HG03196 (cell line): ENCODE measurements around the gene UBASH3B.
"Not testable (repeated sequence)": the region's sequence is repeated elsewhere in the genome, so short reads cannot be mapped to it uniquely, and the experiment has no call there.

Experiments used
- ATAC-seq: cut with Tn5 transposase; IDR thresholded peaks from one replicate; pipeline ENCODE4 v1.9.1; 2021; ENCODE audit not compliant: unreplicated experiment

Gene UBASH3B

DNA sequence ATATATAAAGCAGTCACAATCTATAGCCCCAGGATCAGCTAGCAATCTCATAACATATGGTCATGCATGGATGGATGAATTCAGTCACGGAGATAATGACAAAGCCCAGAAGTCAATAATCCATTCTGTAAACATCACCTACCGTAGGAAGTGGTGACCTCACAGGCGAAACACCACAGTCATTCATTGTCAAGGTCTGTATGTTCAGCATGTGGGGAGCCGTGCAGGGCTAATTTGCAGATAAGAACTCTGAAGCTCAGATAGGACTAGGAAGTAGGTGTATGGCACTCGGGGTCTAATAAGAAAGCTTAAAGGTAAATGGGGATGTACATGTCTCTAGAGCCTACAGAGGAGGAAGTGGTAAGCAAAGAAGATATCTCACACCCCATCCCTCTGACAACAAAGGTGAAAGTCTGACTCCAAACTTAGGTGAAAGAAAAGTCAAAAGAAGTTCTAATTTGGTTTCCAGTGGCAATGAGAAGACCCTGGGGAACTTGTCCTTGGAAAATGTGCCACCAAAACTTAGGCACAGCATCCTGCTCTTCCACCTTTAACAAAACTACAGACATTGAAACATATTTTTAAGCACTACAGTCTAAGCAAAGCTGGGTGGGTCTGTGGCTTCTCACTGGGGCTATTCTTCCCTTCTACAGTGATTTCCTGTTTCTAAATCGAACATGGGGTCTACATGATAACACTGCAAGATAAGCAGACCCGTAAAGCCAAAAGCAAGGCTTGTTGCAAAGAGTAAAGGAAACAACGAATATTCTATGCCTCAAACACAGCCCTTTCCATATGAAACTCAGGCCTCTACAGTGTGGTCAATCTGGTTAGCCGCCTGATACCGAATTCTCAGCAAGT is 188.0 kb downstream of the UBASH3B start:
- peak; percentile 79 for ATAC-seq

DNA sequence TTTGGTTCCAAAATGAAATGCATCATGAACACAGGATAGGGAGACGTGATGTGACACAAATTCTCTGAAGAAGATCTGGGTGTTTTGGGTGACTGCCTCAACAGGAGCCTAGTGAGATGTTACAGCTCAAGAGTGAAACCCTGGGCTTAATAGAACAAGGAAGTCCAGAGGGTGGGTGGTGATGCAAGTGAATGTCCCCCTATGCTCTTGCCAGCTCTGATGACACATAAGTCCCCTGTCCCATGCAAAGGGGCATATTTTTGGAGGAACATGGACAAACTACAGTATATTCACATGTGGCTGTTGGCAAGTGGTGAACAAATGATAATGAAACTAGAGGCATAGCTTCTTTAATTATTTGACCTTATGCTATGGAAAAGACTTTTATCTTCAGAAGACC is 191.9 kb downstream of the UBASH3B start:
- no peak for ATAC-seq

DNA sequence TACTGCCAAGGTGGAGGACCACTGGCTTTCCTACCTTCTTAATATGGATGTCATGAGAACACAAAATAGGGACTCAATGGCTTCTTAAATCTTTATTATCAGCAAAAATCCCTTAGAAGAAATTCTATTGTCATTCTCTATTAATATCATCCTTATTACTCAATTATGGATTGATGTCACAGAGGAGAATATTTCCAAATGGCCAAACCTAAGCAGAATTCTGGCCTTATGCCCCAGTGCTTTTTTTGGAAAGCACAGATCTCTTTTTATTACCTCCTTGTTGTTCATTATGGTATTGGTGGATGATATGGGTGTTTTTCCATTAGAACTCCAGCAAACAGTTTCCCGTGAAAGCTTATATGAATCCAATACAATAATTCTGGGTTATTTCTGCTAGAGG is 192.7 kb downstream of the UBASH3B start:
- no peak for ATAC-seq

DNA sequence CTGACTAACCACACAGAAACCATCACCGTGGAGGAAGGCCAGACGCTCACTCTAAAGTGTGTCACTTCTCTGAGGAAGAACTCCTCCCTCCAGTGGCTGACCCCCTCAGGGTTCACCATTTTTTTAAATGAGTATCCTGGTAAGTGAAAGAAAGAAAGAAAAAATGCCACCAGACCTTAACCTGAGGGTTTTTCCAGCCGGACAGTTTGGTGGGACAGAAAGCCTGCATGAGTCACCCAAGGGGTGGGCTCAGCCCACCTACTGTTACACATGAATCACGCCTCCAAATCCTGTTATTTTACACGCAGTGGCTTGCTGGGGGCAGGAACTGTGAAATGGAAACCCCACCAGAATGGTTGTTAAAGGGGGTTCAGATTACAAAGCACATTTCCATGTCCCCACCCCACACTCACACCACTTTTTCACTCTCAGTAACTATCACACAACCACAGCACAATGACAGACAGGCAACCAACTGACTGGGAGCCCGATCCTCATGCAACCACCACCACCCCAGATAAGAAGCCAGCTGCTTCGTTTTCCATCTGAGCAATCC is 194.6 kb downstream of the UBASH3B start:
- no peak for ATAC-seq

DNA sequence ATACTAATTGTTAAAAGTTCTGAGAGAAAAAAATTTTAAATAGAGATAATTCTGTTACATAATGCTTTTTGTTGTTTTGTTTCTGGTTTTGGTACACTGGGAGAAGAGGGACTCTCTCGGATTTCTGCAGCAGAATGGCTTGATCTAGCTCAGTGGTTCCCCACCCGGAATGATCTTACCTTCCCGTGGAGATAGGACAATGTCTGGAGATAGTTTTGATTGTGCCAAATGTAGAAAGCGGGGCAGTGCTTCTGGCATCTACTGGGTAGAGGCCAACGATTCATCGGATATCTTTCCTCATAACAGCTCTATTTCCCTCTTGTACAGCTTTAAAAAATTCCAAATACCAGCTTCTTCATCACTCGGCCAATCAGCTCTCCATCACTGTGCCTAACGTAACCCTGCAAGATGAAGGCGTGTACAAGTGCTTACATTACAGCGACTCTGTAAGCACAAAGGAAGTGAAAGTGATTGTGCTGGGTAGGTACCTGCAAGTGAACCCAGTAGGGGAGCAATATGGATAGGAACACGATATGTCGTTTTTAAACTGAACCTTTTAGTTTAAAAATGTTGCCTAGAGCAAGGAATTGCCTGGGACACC is 195.9 kb downstream of the UBASH3B start:
- ATAC-seq, result no peak

DNA sequence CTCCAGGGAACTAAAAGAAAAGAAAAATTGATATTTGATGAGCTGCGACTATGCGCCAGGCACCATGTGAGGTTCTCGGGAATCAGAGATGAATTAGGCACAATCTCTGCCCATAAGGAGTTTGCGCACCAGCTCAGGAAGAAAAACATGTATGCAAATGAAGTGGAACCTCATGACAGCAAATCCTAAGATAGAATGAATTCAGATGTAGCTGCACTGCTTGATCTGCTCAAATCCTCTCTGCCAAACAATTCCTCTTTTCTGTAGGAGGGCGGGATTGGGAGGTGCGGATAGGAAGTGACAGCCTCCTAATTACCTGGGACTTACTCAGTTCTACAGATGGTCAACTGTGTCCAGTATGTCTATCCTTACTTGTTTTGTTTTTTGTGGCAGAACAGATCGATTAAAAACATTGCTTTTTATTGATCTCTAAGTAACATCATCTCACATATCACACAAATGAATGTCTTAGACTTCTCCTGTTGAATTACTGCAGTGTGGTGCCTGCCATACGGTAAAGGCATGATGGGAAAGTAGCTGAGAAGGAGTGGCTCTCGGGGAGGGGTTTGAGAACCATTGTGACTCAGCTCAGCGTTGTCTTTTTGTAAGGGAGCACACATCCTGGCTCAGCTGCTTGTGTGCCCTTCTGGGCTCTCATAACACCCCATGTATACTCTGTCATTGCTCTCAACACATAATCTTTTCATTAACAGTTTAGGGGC is 196.7 kb downstream of the UBASH3B start:
- no peak for ATAC-seq

DNA sequence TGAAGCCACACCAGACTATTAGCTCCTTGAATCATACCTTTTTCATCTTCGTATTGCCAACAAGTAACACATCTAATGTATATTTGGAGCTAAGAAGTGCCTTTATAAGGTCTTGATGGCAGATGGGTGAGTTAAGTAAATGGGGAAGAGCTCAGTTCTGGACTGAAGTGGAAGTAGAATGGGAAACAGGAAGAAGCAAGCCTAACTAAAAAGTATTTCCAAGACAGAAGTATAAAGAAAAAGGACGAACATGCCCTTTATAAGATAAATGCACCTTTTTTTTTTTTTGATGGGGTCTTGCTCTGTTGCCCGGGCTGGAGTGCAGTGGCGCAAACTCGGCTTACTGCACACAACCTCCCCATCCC is 197.3 kb downstream of the UBASH3B start:
- no peak for ATAC-seq

DNA sequence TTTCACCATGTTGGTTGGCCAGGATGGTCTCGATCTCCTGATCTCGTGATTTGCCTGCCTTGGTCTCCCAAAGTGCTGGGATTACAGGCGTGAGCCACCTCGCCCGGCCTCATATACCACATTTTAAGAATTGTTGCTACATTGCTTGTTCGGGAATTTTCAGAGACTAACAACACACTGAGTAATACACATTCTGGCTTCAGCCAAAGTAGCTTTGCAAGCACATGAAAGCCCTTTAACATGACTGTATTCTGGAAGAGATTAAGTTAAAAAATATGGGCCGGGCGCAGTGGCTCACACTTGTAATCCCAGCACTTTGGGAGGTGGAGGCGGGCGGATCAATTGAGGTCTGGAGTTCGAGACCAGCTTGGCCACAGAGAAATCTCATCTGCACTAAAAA is 197.7 kb downstream of the UBASH3B start:
- ATAC-seq, result no peak

DNA sequence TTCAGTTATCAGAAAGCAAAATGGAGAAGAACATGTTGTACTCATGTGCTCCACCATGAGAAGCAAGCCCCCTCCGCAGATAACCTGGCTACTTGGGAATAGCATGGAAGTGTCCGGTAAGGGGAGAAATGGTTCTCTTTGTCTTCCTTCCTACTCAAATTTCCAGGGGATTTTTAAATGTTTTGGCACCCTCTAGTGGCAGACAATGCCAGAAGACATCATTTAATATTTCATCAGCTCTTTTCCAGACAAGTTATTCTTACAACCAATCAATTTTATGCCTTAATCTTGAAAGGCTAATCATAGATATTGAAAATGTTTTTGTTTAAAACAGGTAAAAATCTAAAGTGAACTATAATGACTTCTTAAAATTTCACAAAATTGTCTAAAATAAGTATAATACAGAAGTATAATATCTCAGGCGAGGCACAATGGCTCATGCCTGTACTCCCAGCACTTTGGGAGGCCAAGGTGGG is 198.5 kb downstream of the UBASH3B start:
- ATAC-seq, result no peak

DNA sequence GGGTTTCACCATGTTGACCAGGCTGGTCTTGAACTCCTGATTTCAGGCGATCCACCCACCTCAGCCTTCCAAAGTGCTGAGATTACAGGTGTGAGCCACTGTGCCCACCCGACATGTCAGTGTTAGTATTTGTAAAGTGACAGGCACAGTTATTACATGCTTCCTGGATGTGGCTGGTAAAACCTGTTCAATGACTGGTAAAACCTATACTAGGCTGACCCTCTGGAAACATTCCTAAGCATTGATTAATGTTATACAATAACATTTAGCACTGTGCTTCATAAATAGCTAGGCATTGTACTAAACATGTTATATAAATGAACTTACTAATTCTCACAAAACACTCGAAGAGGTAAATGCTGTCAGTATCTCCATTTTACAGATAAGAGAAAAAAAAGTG is 206.1 kb downstream of the UBASH3B start:
- ATAC-seq, result no peak

DNA sequence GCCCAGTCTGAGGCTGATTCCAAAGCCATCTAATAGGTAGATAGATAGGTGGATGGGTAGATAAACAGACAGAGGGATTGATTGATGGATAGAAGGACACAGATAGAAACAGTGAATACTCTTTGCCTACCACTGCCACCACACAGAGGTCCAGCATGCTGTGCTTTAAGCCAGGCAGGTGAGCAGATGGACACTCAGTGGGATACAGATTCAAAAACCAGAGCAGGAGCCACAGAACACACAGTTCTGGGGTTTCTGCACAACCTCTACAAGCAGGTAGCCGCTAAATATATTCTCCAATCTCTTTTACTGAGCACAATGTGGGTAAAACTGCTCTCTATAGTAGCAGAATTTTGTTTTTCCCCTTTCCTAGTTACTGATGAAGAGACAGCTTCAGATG is 206.6 kb downstream of the UBASH3B start:
- ATAC-seq, result no peak

DNA sequence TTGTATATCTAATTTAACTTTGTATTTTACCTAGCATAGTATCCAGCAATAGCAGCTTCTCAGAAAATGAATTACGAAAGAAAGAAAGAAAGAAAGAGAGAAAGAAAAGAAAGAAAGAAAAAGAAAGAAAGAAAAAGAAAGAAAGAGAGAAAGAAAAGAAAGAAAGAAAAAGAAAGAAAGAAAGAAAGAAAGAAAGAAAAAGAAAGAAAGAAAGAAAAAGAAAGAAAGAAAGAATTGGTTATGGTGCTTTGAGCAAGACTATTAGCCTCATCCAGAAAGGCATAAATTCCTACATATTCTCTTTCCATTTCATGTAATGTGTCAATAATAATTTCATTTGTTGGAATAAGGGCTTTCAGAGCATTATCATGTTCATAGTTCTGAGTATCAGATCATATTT is 207.6 kb downstream of the UBASH3B start:
- not testable (repeated sequence) for ATAC-seq

DNA sequence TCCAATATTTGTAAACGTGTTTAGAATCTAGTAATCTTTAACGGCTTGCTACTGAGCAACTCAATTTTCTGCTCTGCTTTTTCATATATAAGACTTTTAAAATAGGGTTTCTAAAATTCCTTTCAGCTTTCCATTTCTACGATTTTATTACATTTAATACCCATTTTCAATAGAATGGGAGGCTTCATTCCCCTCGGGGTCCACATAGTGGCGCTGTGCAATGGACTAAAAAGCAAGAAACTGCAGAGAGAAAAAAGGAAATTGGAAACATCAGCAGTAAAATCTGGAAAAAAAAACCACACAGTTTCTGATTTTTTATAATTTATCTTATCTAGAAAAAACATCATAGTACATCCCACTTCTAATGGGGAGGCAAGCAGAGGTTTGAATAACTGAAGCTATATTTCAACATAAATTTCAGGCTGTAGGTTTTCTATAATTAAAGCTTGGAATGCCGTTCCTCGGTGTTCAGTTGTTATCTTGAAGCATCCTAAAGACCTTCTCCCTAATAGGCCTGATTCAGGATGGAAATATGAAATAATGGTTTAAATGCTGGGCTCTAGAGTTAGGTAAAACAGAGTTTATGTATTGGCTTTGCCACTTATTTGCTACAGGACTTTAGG is 208.3 kb downstream of the UBASH3B start:
- ATAC-seq, result no peak
